Mucosa of descending colon (tissue), 3 donors: ENCODE results near the gene MYL7. TPM values are rescaled to one million over a fixed set of nuclear protein-coding genes. Genes with fewer than 3 reads are reported as not detected.

Experiments
- ATAC-seq: fragments of 200-7000 bp; cut with Tn5 transposase; one replicate; pipeline ENCODE4 v1.9.1; 2020; ENCODE audit warnings: mild to moderate bottlenecking, moderate library complexity
- DNase-seq, 3 donors: peaks; one replicate each; pipeline ENCODE4 v3.0.0-alpha.2; 2020
- H3K36me3 ChIP-seq: fragments of 200-600 bp; one replicate; pipeline ENCODE4 v1.8.0; 2021; ENCODE audit warnings: low read depth, mild to moderate bottlenecking
- H3K4me1 ChIP-seq: fragments of 200-600 bp; one replicate; pipeline ENCODE4 v1.8.0; 2021; ENCODE audit warnings: low read depth, mild to moderate bottlenecking
- H3K4me3 ChIP-seq: fragments of 200-600 bp; one replicate; pipeline ENCODE4 v1.8.0; 2021; ENCODE audit warnings: mild to moderate bottlenecking
- H3K9me3 ChIP-seq: fragments of 200-600 bp; one replicate; pipeline ENCODE4 v1.8.0; 2021; ENCODE audit warnings: mild to moderate bottlenecking
- intact Hi-C, 2 donors: fragments of 100-400 bp; cut with DNase I in 1 of 2; cut with micrococcal nuclease in 1 of 2; formaldehyde crosslinking; loops; one replicate each; pipeline versions ENCODE4 v1.11.0 to v1.11.1; 2022; cut with DNase I, micrococcal nuclease
- total RNA-seq, 3 donors: library from RNA; stranded (reverse); fragmentation: NEBNext Ultra II Directional in 2 of 3; extraction: Animal tissue kit (Norgen Biotek cat#: 25700) in 2 of 3; gene quantifications; one replicate each; pipeline versions ENCODE4 v1.2.1 to v1.2.4, GENCODE V29; 2021 to 2023
- TF ChIP-seq, protein P1 (sequence below): fragments of 200-600 bp; IDR thresholded peaks from one replicate; pipeline ENCODE4 v1.8.0; 2022; ENCODE audit warnings: antibody characterized with exemption, mild to moderate bottlenecking
- donor health status: DM: no; HTN: no; CAD: no; lungs with moderate emphysema.
- donor health status: DM: no; HTN: no; CAD: no.
- donor health status: DM: no; HTN: yes; CAD: no.

The MYL7 gene
- total RNA-seq, 3 donors from 2014 or later: 2.0 TPM; not detected in 2

DNA sequence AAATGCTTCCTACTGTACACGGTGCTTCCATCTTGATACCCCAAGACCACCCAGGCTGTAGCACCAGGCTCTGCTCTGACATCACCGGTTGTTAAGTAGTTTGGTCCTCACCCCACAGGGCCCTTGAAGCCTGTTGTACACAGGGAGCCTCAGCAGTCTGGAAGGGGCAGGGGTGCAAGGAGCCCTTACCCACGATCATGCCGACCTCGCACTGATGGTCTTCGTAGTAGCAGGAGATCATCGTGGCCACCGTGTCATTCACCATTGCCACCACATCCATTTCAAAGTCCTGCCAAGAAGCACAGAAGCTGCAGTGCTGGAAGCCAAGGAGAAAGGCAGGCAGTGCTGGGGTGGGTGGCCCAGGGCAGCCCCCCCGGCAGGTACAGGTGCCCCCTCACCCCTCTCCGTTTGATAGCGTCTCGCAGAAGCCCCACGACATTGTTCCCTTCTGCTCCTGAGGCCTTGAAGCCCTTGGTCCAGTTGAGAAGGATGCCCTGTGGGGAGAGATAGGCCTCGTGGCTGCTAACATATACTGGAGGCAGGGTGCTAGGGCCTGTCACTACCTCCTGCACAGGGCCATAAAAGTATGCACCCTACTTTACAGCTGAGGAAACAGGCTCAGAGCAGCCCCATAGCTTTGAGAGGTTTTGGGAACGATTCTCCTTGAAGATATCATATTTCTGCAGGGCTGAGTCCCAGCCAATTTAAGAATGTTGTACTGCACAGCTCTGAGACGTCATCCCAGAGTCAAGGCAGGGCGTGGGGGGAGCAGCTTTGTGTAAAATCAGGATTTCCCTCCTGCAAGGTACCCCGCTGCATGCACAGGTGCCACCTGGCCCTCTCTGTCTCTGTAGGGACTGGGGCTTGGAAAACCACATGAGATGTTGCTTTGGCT, 8.7 kb upstream of the MYL7 start:
- DNase-seq (no peak), ATAC-seq (no peak)
- intact Hi-C loops: no loop called here

DNA sequence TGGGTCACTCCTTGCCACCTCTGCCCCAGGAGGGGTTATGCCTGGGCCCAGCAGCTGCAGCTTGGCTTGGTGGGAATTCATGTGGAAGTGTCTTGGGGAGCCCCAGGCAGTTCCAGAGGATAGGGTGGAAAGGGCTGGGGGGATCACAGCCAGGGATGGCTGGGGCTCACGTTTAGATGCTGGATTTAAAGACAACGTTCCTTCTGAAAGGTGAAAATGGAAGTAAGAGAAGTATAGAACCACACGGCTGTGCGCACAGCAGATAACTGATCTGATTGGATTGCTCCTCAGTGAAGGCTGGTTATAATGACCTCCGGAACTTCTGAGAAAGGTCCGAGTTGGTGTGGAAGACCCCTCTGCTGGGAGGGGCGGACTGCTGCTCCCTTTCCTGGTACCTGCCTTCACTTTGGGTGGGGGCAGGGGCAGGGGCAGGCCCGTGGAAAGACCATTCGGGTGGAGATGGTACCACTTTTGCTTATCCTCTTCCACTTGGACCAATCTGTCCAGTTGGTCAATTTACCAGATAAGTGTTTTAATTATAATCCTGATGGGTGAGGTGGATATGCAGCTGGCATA, 7.9 kb upstream of the MYL7 start:
- Histone ChIP-seq H3K36me3 (no peaks in the 10 kb centered on the region), H3K4me1 (no peaks in the 10 kb centered on the region), H3K9me3 (no peaks in the 10 kb centered on the region), H3K4me3 (no peak overlapping the region)
- intact Hi-C loops: no loop called here
- ATAC-seq (no peak), DNase-seq (no peak)
- TF ChIP-seq, protein P1, sequence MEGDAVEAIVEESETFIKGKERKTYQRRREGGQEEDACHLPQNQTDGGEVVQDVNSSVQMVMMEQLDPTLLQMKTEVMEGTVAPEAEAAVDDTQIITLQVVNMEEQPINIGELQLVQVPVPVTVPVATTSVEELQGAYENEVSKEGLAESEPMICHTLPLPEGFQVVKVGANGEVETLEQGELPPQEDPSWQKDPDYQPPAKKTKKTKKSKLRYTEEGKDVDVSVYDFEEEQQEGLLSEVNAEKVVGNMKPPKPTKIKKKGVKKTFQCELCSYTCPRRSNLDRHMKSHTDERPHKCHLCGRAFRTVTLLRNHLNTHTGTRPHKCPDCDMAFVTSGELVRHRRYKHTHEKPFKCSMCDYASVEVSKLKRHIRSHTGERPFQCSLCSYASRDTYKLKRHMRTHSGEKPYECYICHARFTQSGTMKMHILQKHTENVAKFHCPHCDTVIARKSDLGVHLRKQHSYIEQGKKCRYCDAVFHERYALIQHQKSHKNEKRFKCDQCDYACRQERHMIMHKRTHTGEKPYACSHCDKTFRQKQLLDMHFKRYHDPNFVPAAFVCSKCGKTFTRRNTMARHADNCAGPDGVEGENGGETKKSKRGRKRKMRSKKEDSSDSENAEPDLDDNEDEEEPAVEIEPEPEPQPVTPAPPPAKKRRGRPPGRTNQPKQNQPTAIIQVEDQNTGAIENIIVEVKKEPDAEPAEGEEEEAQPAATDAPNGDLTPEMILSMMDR: no peak

More for the DNA sequence above, 8.7 kb upstream of the MYL7 start:
- TF ChIP-seq, protein P1: no peak
- Histone ChIP-seq H3K36me3 (no peaks in the 10 kb centered on the region), H3K9me3 (no peaks in the 10 kb centered on the region), H3K4me1 (no peaks in the 10 kb centered on the region), H3K4me3 (no peak overlapping the region)

DNA sequence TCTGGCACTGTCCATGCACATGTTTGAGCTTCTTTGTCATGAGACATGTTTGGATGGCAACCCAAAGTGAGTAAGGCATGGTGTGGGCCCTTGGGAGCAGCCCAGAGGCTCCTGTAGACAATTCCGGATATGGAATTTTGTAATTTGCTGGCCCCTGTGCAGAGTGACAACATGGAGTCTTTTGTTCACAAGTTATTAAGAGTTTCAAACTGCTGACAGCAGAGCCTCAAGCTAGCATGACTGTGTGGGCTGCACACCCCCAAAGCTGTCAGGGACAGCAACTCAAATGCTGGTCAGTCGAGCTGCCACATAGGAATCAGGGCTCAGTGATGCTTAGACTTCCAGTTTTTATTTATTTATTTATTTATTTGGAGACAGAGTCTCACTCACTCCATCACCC, 7.0 kb upstream of the MYL7 start:
- Histone ChIP-seq H3K4me1 (no peaks in the 10 kb centered on the region), H3K4me3 (no peak overlapping the region), H3K9me3 (no peaks in the 10 kb centered on the region), H3K36me3 (no peaks in the 10 kb centered on the region)
- ATAC-seq (no peak), DNase-seq (no peak)
- TF ChIP-seq, protein P1: no peak
- intact Hi-C loops: no loop called here

DNA sequence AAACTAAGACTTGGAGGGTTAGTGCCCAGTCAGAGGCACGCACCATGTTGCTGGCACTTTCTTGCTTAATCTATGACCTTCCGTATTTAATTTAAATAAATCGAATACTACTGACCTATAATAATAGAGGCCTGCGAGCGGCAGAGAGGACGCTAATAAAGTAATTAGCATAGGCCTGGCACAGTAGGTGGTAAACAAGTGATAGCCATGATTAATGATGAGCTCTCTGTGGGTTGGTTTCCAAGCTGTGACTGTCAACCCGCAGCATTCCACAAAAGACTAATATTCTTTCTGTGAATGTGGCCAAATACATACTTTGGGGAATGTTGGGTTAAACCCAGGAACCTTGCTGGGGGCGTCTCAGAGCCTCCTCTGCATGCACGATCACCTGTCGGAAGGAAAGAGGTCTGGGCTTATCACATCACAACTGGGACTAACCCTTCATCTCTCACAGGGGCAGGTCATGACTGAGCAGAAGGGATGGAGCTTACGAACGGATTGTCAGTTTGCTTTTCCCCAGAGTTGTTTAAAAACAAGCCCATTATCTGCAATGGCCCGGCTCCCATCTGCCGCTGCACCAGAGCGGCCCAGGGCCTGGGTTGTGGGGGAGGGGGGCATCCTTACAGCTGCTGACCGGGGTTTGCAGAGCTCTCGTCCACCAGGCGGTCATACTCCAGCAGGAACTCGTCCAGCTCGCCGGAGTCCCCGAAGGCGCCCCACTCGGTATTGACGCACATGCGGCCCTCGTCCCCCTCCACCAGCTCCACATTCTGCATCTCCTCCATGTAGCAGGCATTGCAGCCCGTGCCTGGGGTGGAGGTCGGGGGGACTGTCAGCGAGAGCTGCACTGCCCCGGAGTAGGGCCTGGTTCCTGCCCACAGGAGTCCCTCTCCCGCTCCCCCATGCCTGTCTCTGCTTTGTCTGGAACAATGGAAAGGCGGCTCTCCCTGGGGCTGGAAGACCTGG, 6.2 kb upstream of the MYL7 start:
- ATAC-seq (no peak), DNase-seq (no peak)
- no peaks in the 10 kb centered on the region for H3K36me3 ChIP-seq
- H3K9me3 ChIP-seq: no peaks in the 10 kb centered on the region
- H3K4me1 ChIP-seq: no peaks in the 10 kb centered on the region
- TF ChIP-seq, protein P1: no peak
- intact Hi-C loops: no loop called here
- H3K4me3 ChIP-seq: no peak overlapping the region
